ENCODE results near the gene APP.

The APP gene

DNA sequence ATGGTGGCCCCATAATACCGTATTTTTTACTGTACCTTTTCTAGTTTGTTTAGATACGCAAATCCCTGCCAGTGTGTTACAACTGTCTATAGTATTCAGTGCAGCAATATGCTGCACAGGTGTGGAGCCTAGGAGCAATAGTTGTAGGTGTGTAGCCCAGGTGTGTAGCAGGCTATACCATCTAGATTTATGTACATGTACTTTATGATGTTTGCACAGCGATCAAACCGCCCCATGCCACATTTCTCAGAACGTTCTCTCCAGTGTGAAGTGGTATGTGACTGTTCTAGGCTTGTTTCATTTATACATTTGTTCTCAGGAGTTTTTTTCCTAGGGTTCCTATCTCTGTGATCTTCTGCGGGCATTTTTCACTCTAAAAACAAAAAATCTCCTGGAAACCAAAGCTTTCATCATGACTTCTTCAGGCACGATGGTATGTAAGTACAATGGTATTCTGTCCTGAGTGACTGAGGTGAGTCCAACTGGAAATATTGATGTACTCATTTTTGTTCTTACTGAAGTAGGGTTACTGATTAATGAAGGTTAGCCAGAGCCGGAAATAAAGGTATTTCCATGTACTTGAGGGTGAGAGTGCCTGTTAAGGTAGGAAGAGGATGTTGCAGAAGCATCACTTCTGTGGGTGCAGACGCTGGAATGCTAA, 282.8 kb downstream of the APP start:
- Histone ChIP-seq H3K27me3 (ENCODE audit: control insufficient read depth, insufficient read depth, low read length) (no peaks in the 10 kb centered on the region), H3K9ac (ENCODE audit: low read length) (no peak overlapping the region), H3K4me3 (ENCODE audit: low read length) (no peak overlapping the region), H3K27ac (ENCODE audit: low read length) (no peak overlapping the region), H3K9me3 (ENCODE audit: control insufficient read depth, low read depth, low read length) (no peaks in the 10 kb centered on the region), H3K4me1 (ENCODE audit: control insufficient read depth, low read depth, low read length) (no peaks in the 10 kb centered on the region), H3K36me3 (ENCODE audit: control insufficient read depth, low read depth, low read length) (peaks cover 45% of the 10 kb centered on the region)

DNA sequence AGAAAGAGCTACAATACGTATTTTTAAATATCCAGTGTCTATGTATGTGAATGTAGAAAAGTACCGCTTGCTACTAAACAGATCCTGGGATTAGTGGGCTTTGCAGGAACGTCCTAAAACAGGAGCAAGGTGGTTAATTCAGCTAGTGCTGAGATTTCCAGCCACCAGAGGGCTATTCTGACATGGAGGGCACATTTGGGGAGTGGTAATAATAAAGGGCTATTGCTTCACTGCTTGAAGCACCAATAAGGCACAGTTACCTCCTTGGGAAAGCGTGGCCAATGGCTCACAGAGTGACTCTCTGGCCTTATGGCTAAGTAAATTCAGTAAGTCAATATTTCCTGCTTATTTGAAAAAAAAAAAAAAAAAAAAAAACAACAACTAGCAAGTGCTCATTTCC, 283.4 kb downstream of the APP start:
- Histone ChIP-seq H3K36me3 (ENCODE audit: control insufficient read depth, low read depth, low read length) (peaks cover 43% of the 10 kb centered on the region), H3K9me3 (ENCODE audit: control insufficient read depth, low read depth, low read length) (no peaks in the 10 kb centered on the region), H3K27ac (ENCODE audit: low read length) (no peak overlapping the region), H3K4me1 (ENCODE audit: control insufficient read depth, low read depth, low read length) (no peaks in the 10 kb centered on the region), H3K27me3 (ENCODE audit: control insufficient read depth, insufficient read depth, low read length) (no peaks in the 10 kb centered on the region), H3K4me3 (ENCODE audit: low read length) (no peak overlapping the region), H3K9ac (ENCODE audit: low read length) (no peak overlapping the region)

DNA sequence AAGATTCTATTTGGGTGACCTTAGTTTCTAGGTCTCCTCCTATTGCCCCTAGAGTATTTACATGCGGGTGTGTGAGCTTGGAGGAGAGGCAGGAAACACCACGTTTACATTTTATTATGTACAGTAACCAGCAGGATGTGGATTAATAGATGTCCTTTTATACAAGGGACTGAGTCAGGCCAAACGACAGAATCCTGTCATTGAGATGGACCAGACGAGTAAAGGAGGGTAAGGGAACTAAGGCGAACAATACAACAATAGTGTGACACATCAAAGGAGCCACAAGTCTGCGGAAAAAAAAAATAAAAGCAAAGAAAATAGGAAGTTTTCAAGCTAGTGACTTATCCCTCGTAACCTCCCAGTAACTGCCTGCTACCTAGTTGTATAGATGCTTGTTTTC, 284.7 kb downstream of the APP start:
- no peak overlapping the region for H3K4me3 ChIP-seq (ENCODE audit: low read length)
- no peaks in the 10 kb centered on the region for H3K9me3 ChIP-seq (ENCODE audit: control insufficient read depth, low read depth, low read length)
- H3K9ac ChIP-seq (ENCODE audit: low read length), result no peak overlapping the region
- H3K27me3 ChIP-seq (ENCODE audit: control insufficient read depth, insufficient read depth, low read length), result no peaks in the 10 kb centered on the region
- H3K36me3 ChIP-seq (ENCODE audit: control insufficient read depth, low read depth, low read length), result peaks cover 41% of the 10 kb centered on the region
- no peaks in the 10 kb centered on the region for H3K4me1 ChIP-seq (ENCODE audit: control insufficient read depth, low read depth, low read length)
- H3K27ac ChIP-seq (ENCODE audit: low read length), result no peak overlapping the region

DNA sequence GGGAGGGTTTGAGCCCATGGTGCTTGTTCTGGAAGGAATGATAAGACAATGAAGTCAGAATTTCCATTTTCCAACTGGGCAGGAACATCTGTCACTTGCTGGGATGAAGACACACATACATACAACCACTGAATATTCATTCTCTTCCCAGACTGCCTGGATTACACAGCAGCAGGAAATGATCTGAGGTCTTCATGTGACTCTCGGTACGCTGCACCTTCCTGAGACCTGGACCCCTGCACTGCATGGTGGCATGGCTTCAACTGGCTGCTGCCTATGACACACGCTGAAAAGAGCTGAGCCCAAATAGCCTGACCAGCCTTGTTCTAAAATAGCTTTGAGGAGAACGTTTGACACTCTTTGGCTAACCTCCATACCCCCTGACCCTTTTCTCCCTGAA, 285.2 kb downstream of the APP start:
- Histone ChIP-seq H3K4me1 (ENCODE audit: control insufficient read depth, low read depth, low read length) (no peaks in the 10 kb centered on the region), H3K27ac (ENCODE audit: low read length) (no peak overlapping the region), H3K9me3 (ENCODE audit: control insufficient read depth, low read depth, low read length) (no peaks in the 10 kb centered on the region), H3K36me3 (ENCODE audit: control insufficient read depth, low read depth, low read length) (peaks cover 42% of the 10 kb centered on the region), H3K4me3 (ENCODE audit: low read length) (no peak overlapping the region), H3K27me3 (ENCODE audit: control insufficient read depth, insufficient read depth, low read length) (no peaks in the 10 kb centered on the region), H3K9ac (ENCODE audit: low read length) (no peak overlapping the region)

- Histone ChIP-seq H3K27ac (ENCODE audit: low read length) (no peak overlapping the region), H3K36me3 (ENCODE audit: control insufficient read depth, low read depth, low read length) (peaks cover 42% of the 10 kb centered on the region), H3K4me1 (ENCODE audit: control insufficient read depth, low read depth, low read length) (no peaks in the 10 kb centered on the region), H3K4me3 (ENCODE audit: low read length) (no peak overlapping the region), H3K9me3 (ENCODE audit: control insufficient read depth, low read depth, low read length) (no peaks in the 10 kb centered on the region), H3K9ac (ENCODE audit: low read length) (no peak overlapping the region), H3K27me3 (ENCODE audit: control insufficient read depth, insufficient read depth, low read length) (no peaks in the 10 kb centered on the region)
Observed at GRCh38 chr21:25884311-25884710, 286.3 kb downstream of the APP start.

GRCh38 chr21:25881524-25882376, 288.8 kb downstream of the APP start:
- Histone ChIP-seq H3K36me3 (ENCODE audit: control insufficient read depth, low read depth, low read length) (peaks cover 21% of the 10 kb centered on the region), H3K4me3 (ENCODE audit: low read length) (no peak overlapping the region), H3K27me3 (ENCODE audit: control insufficient read depth, insufficient read depth, low read length) (no peaks in the 10 kb centered on the region), H3K4me1 (ENCODE audit: control insufficient read depth, low read depth, low read length) (no peaks in the 10 kb centered on the region), H3K9me3 (ENCODE audit: control insufficient read depth, low read depth, low read length) (no peaks in the 10 kb centered on the region), H3K9ac (ENCODE audit: low read length) (no peak overlapping the region), H3K27ac (ENCODE audit: low read length) (no peak overlapping the region)

DNA sequence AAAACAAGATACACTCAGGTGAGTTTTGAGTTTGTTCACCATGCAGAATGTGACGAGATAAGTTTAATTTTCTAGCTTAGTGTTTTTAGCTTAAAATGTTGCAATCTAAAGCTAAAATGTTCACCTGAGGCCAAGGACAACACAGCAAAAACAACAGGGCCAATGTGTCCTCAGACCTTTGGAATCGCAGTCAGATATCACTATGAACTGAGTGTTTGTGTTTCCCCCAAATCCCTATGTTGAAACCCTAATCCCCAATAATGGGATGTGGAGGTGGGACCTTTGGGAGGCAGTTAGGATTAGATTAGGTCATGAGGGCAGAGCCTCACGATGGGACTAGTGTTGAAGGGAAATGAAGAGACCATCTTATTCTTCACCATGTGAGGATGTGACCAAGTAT, 291.4 kb downstream of the APP start:
- Histone ChIP-seq H3K4me3 (ENCODE audit: low read length) (no peak overlapping the region), H3K9me3 (ENCODE audit: control insufficient read depth, low read depth, low read length) (no peaks in the 10 kb centered on the region), H3K4me1 (ENCODE audit: control insufficient read depth, low read depth, low read length) (no peaks in the 10 kb centered on the region), H3K9ac (ENCODE audit: low read length) (no peak overlapping the region), H3K27ac (ENCODE audit: low read length) (no peak overlapping the region), H3K36me3 (ENCODE audit: control insufficient read depth, low read depth, low read length) (peaks cover 18% of the 10 kb centered on the region), H3K27me3 (ENCODE audit: control insufficient read depth, insufficient read depth, low read length) (no peaks in the 10 kb centered on the region)

GRCh38 chr21:25878344-25878743, 292.2 kb downstream of the APP start:
- H3K9ac ChIP-seq (ENCODE audit: low read length), result no peak overlapping the region
- H3K4me3 ChIP-seq (ENCODE audit: low read length), result no peak overlapping the region
- H3K36me3 ChIP-seq (ENCODE audit: control insufficient read depth, low read depth, low read length), result peaks cover 18% of the 10 kb centered on the region
- H3K27me3 ChIP-seq (ENCODE audit: control insufficient read depth, insufficient read depth, low read length), result no peaks in the 10 kb centered on the region
- no peak overlapping the region for H3K27ac ChIP-seq (ENCODE audit: low read length)
- H3K9me3 ChIP-seq (ENCODE audit: control insufficient read depth, low read depth, low read length), result no peaks in the 10 kb centered on the region
- H3K4me1 ChIP-seq (ENCODE audit: control insufficient read depth, low read depth, low read length), result no peaks in the 10 kb centered on the region

GRCh38 chr21:25872271-25872670, 298.3 kb downstream of the APP start:
- no peaks in the 10 kb centered on the region for H3K9me3 ChIP-seq (ENCODE audit: control insufficient read depth, low read depth, low read length)
- no peak overlapping the region for H3K4me3 ChIP-seq (ENCODE audit: low read length)
- H3K27ac ChIP-seq (ENCODE audit: low read length), result no peak overlapping the region
- peaks cover 4% of the 10 kb centered on the region for H3K4me1 ChIP-seq (ENCODE audit: control insufficient read depth, low read depth, low read length)
- no peaks in the 10 kb centered on the region for H3K27me3 ChIP-seq (ENCODE audit: control insufficient read depth, insufficient read depth, low read length)
- no peaks in the 10 kb centered on the region for H3K36me3 ChIP-seq (ENCODE audit: control insufficient read depth, low read depth, low read length)
- H3K9ac ChIP-seq (ENCODE audit: low read length), result no peak overlapping the region

- no peak overlapping the region for H3K4me3 ChIP-seq (ENCODE audit: low read length)
- H3K27me3 ChIP-seq (ENCODE audit: control insufficient read depth, insufficient read depth, low read length), result no peaks in the 10 kb centered on the region
- no peak overlapping the region for H3K9ac ChIP-seq (ENCODE audit: low read length)
- no peaks in the 10 kb centered on the region for H3K9me3 ChIP-seq (ENCODE audit: control insufficient read depth, low read depth, low read length)
- H3K27ac ChIP-seq (ENCODE audit: low read length), result no peak overlapping the region
- H3K36me3 ChIP-seq (ENCODE audit: control insufficient read depth, low read depth, low read length), result no peaks in the 10 kb centered on the region
- peaks cover 4% of the 10 kb centered on the region for H3K4me1 ChIP-seq (ENCODE audit: control insufficient read depth, low read depth, low read length)
Observed at GRCh38 chr21:25871566-25871965, 299.0 kb downstream of the APP start.

DNA sequence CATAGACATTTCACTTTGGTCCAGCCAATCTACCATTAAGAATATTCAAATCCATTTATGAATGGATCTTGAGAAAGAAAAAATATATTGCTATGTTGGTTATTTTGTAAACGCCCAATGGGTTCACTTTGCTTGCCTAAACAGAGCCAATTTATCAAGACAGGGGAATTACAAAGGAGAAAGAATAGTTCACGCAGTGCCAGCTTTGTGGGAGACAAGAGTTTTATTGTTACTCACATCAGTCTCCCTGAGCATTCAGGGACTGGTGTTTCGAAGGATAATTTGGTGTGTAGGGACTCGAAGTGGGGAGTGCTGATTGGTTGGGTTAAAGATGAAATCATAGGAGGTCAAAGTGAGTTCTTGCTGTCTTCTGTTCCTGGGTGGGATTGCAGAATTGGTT, 300.5 kb downstream of the APP start:
- H3K4me1 ChIP-seq (ENCODE audit: control insufficient read depth, low read depth, low read length), result peaks cover 4% of the 10 kb centered on the region
- no peaks in the 10 kb centered on the region for H3K36me3 ChIP-seq (ENCODE audit: control insufficient read depth, low read depth, low read length)
- no peak overlapping the region for H3K27ac ChIP-seq (ENCODE audit: low read length)
- no peak overlapping the region for H3K4me3 ChIP-seq (ENCODE audit: low read length)
- no peaks in the 10 kb centered on the region for H3K27me3 ChIP-seq (ENCODE audit: control insufficient read depth, insufficient read depth, low read length)
- no peak overlapping the region for H3K9ac ChIP-seq (ENCODE audit: low read length)
- no peaks in the 10 kb centered on the region for H3K9me3 ChIP-seq (ENCODE audit: control insufficient read depth, low read depth, low read length)

- Histone ChIP-seq H3K4me3 (ENCODE audit: low read length) (no peak overlapping the region), H3K36me3 (ENCODE audit: control insufficient read depth, low read depth, low read length) (no peaks in the 10 kb centered on the region), H3K27ac (ENCODE audit: low read length) (no peak overlapping the region), H3K27me3 (ENCODE audit: control insufficient read depth, insufficient read depth, low read length) (no peaks in the 10 kb centered on the region), H3K9ac (ENCODE audit: low read length) (no peak overlapping the region), H3K9me3 (ENCODE audit: control insufficient read depth, low read depth, low read length) (no peaks in the 10 kb centered on the region), H3K4me1 (ENCODE audit: control insufficient read depth, low read depth, low read length) (peaks cover 4% of the 10 kb centered on the region)
Observed at GRCh38 chr21:25867061-25867460, 303.5 kb downstream of the APP start.

Measured in iPS-18a (cell line).